Amniotic epithelial cell (primary cell): ENCODE data around the gene BBS12.
A peak's percentile ranks its signal among the peaks of the same experiment; 100 is the strongest.

Source experiments
- DNase-seq: peaks from one replicate; pipeline ENCODE4 v3.0.0-alpha.2; 2010; ENCODE audit warnings: low read depth

Gene BBS12

DNA sequence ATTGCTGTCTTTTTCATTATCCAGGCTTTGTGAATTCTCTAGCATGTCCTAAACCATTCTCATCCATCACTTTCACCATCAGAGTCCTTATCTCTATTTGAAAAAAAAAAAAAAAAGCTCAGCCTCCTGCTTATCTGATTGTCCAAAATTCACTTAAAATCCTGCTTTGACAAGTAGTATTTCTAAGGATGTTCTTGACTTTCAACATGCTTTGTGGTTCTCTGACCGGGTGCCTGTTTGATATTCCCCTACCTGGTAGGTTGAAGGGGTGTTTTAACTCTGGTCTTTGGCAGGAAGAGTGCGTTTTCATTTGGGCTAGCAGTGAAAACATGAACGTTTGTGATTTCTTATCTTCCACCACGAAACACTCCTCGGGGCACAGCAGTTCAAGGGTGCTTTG is 17.3 kb upstream of the BBS12 start:
- peak; percentile 53 for DNase-seq

DNA sequence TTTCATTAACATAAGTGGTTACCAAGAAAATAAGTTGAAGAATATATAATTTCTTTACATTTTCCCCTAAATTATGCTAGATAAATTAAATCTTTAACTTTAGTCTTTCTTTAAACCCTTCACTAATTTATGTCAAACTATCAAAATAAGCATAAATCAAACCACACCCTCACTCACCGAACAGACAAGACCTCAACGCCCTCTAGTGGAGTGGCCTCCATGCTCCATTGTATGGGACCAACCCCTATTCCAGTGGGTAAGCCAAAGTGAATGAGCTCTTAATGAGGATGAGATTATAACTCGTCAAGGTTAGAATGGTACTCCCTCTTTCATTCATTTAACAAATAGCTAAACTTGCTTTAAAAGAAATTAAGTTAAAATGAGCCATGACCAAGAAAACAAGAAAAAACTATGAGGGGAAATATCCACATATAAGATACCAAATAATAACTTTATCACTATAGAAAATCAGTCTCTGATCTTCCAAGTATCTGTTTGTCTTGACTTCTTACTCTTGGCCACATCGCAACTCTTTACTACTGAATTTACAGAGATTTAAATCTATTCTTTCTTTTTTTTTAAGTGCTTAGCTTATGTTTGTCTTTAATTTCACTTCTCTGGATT is 15.6 kb upstream of the BBS12 start:
- peak; percentile 65 for DNase-seq

DNA sequence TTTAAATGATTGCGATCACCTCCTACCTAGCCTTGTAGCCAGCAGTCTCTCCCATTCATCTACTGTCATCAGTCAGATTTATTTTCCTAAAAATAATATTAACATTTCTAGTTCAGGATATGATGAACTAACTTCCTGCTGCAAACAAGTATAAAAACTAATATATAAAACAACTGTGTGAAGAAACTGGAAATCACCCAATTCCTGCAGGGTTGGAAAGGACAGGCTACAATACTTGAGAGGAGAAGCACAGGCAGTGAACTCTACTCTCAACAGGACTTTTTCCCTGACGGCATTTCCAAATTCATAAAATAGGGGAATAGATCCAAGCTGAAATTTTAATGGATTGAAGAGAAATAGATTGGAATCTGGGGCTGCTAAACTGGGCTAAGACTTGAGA is 14.2 kb upstream of the BBS12 start:
- no peak for DNase-seq

DNA sequence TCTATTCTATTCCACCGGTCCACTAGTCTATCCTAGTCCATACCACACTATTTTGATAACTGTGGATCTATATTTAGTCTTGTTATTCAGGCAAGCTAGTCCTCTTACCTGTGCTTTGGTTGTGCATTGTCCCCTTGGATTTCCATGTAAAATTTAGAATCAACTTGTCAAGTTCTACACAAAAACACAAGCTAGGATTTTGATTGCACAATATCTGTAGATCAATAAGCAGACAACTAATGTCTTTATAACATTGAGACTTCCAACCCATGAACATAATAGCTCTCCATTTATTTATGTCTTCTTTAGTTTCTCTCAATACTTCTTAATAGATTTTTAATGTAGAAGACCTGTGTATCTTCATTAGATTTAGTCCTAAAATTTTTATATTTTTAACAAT is 10.2 kb upstream of the BBS12 start:
- no peak for DNase-seq

DNA sequence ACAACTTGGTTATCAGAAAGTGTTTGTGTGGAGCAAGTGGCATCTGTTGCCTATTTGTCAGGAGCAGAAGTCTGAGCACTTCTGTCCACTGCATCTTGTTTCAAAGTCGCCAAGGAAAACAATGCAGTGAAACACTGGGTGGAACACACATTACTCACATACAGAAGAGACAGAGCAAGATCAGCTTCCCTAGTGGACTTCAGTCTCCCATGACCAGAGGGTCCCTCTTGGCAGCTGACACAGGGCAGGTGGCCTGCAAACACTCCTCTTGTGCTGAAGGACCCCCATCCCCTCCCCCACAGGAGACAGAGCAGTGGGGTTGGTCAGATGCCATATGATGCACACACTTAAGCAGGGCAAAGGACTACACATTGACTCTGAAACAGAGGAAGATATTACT is 3.6 kb upstream of the BBS12 start:
- DNase-seq, result no peak

DNA sequence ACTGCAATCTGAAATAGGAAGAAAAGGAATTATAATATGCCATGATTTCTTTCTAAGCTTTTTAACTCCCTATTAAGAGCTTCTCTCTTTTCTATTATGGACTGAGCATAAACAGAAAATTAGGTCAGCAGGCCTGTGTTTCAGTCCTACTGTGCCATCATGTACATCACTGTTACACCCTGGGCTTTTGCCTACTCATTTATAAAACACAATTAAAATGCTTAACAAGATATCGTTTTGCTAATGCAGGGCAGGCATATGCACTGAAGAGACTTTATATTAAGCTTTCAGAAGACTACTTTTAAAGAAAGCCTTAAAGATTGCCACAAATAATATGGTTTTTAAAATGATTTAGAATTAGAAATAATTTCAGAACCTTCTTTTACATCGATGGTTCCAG is 828 bp upstream of the BBS12 start:
- no peak for DNase-seq

DNA sequence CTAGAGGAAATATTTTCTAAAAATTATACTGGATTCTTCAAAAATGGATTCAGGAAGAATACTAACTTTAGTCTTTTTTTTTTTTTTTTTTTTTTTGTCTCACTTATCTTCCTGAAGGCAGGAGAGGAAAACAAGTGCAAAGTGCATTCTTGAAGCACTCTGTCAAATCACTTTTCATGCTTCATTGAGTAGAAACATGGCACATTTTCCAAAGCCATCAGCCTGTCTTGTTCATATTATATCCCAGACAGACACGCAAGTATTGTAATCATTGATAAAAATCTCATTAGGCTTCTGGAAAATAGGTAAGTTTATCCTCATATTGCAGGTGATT is 1.2 kb downstream of the BBS12 start:
- no peak for DNase-seq

DNA sequence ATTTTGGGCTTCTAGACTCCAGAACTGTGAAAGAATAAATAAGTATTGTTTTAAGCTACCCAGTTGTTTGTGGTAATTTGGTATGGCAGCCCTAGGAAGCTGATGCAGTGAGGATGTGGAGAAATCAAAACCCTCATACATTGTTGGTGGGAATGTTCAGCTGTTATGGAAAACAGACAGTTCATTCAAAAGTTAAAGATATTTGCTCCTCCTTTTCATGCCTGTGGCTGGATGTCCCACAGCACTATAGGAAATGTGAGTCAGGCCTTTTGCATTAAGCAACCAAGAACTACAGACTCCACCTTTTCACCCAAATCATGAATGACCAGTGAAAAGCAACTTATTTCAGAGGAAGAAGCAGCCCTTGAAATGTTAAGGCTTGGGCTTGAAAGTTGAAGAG is 6.7 kb downstream of the BBS12 start:
- peak; percentile 94 for DNase-seq

DNA sequence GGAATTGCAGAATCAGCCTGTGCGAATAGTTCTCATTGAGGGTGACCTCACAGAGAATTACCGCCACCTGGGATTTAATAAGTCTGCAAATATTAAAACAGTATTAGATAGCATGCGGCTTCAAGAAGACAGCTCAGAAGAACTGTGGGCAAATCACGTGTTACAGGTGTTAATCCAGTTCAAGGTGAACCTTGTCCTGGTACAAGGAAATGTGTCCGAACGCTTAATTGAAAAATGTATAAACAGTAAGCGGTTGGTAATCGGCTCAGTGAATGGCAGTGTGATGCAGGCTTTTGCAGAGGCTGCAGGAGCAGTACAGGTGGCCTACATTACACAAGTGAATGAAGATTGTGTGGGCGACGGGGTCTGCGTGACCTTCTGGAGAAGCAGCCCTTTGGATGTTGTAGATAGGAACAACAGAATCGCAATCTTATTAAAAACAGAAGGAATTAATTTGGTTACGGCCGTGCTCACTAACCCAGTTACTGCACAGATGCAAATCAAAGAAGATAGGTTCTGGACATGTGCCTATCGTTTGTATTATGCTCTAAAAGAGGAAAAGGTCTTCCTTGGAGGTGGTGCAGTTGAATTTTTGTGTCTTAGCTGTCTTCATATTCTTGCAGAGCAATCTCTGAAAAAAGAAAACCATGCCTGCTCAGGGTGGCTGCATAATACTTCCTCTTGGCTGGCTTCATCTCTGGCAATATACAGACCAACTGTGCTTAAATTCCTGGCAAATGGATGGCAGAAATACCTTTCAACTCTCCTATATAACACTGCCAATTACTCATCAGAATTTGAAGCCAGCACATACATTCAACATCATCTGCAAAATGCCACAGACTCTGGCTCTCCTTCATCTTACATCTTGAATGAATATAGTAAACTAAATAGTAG is 10.7 kb downstream of the BBS12 start:
- no peak for DNase-seq

DNA sequence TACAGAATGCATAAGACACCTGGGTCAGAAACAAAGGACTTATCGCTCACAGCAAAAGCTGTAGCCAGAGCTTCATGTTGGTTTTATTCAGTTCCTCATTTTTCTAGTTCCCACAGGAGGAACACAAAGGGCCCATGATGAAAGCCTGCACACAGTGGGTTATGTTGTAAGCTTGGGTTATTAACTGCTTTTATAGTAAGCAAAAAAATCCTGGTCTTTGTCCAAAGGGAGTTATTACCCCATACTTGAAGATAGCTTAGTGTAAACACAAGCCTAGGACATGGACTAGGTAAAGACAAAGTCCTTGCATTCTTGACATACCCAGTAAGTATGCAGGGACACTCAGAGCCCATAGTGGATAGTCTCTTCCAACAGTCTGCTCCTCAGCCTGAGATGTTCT is 11.7 kb downstream of the BBS12 start:
- DNase-seq, result peak; percentile 98

DNA sequence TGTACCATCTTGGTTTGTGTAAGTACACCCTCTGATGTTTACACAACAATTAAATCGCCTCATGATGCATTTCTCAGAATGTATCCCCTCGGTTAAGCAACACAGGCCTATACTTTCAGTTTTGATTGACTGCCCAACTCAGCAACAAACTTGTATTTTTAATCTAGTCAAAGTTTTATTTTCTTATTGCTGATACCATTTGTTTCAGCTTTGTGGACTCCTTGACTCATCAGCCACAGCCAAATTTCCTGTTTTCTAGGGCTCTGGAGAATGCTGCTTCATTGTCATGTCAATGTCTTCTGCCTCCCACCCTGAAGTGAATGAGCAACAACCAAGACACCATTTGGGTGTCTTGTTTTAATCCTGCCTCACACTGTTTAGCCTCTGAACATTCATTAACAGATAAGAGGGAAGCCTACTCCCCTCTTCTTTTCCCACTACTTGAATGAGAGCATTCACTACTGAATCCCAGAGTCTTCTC is 14.0 kb downstream of the BBS12 start:
- DNase-seq, result peak; percentile 53

DNA sequence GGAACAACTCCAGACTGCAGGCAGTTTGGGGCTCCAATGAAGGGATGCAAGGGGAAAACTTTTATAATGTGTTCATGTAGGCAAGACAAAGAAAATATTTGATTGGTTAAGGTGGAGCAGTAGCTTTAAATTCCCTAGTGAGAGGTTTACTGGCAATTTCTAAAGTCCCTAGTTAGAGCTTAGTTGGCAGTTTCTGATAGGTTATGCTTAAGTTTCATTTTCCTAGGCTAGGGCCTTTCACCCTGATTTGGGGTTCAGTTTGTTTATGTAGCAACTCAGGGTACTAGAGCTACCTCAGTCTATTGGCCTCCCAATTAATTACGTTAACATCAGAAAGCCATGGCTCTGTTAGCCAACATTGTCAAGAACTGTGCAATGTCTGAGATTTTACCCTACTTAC is 14.6 kb downstream of the BBS12 start:
- no peak for DNase-seq

DNA sequence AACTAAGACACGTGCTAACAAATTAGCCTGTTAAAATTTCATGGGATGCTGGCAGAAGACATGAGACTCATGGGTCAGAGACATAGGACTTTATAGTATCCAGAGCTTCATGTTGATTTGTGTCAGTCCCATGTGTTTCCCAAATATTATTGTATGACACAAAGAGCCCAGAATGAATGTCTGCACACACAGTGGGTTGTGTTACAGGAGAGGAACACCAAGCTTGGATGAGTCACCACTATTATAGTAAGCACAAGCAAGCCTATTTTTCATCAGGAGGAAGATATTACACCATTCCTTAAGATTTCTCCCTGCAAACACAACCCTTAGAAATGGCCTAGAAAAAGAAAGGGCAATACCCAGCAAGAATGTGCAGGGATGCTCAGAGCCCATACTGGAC is 15.4 kb downstream of the BBS12 start:
- peak; percentile 91 for DNase-seq

DNA sequence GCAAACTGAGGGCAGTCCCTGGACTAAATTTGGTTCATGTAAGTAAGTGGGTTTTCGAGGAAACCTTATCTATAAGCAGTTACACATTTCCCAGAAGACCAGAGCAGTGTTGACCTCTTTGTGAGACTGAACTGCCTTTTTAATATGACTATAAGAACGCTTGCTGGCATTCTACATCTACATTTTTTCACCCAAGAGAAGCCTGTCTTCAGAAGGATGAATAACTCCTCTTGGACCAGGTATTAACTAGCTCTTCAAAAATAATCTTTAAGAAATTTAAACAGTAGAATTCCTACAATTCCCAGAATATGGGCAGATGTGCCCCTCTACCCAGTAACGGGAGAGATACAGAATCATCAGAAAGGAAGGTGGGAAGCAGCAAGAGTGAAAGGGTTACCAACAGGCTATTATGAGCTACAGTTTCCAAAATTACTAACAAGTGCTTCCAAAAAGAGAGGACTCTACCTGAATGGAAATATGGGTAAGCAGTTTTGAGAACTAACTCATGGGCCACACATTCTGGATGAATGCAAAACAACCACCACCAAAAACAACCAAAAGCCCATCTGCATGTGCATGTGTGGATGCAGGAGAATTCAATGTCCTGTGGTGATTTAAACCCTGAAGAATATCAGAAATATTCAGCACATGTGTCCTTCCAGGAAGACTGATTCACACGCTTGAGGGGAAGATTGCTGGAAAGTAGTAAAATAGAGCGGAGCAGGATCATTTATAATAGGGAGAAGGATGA is 17.4 kb downstream of the BBS12 start:
- no peak for DNase-seq

DNA sequence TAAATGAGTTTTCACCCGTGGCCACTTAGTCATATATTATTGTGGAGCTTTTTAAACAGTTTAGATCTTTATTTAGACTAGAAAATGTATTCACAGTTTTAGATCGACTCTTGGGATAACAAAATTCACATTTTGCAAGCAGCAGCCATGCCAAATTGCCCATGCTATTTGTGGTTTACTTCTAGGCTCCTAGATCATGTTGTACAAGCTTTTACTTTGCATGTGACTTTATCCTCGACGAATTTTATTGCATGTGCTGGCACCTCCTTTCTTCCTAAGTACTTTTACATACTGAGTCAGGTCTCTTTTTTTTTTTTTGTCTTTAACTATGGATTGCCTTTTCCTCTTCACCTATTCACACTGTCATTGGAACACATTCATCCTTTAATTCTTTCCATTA is 23.2 kb downstream of the BBS12 start:
- no peak for DNase-seq

DNA sequence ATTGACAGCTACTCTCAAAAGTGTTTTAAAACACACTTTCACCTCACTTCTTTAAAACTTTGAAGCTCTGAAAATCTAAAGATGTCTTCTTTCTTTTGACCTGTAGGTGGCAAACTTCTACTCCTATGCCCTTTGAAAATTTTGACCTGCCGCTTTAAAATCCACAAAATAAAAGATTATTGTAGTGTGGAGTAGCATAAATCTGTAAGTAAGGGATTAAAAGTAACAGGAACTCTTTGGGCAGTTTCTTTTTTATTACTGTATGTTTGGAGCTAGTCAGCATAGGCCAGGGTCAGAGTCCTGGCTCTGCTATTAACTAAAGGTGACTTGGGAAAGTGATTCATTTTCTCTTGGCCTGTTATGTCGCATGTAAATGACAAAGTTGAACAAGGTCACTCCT is 25.5 kb downstream of the BBS12 start:
- DNase-seq, result peak; percentile 55

DNA sequence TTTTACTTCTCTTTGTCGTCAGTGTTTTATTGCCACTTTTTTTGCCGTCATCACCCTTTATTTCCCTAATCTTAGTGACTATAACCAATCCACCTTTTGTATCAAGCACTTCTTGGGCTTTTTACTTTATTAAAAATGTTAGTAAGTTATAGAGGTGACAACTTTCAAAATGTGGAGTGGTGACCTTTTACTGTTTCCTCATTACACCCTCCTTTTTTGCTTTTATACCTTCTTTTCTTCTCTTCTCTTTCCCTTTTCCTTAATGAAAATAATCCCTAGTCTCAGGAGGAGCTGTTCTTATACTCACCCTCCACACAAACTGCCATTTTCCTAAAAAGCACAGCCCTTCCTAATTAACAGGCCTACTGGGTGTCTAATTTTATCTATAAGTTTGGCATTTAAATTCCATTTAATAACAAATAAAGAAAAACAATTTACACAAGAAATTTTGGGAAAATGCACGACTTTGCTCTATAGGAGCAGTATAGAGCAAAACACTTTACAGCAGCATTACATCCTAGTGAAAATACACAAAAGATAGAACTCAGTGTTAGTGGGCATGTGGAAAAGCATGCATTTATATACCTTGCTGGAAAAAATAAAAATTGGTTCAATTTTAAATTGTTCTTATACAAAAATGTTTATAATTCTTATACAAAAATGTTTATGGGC is 27.3 kb downstream of the BBS12 start:
- DNase-seq, result peak; percentile 15

DNA sequence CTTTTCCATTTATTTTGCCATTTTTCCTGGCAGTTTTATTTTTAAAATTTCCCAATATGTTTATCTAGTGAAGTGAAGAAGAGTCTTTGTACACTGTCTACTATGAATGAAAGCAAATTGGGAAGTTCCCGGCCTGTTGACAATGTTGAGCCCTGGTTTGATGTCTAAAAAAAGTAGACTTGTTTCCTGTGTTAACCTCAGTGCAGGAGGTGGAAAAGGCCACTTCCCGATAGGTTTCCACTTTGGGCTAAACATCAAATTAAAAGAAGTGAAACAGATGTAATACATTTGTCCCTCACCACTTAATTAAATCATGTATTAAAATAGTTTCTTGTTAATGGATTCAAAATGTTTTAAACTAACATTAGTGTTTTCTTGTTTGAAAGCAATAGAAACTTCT is 30.0 kb downstream of the BBS12 start:
- DNase-seq, result no peak

DNA sequence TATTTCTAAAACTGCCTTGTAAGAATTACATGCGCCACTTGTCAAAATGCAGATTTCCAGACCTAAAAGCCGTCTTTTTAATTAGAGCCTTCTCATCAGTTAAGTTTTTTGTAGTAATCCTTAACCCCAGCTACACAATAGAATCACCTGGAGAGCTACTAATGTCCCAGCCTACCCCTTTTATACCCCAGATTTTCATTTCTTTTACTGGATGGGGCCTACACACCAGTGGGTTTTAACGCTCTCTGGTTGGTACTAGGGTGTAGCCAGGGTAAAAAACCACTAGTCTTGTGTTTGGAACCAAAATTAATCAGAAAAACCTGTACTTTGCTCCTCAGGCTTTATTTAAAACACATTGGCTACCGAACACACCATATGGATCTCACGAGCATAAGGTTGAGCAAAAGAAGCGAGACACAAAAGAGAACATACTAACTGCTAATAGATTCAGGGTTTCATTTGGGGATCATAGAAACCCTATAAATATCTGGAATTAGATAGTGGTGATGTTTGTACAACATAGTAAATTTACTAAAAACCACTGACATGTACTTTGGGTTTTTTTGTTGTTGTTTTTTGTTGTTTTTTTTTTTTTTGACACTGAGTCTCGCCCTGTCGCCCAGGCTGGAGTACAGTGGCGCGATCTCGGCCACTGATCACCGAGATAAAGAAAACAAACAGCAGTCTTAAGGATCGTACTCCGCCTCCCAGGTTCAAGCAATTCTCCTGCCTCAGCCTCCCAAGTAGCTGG is 30.6 kb downstream of the BBS12 start:
- no peak for DNase-seq

DNA sequence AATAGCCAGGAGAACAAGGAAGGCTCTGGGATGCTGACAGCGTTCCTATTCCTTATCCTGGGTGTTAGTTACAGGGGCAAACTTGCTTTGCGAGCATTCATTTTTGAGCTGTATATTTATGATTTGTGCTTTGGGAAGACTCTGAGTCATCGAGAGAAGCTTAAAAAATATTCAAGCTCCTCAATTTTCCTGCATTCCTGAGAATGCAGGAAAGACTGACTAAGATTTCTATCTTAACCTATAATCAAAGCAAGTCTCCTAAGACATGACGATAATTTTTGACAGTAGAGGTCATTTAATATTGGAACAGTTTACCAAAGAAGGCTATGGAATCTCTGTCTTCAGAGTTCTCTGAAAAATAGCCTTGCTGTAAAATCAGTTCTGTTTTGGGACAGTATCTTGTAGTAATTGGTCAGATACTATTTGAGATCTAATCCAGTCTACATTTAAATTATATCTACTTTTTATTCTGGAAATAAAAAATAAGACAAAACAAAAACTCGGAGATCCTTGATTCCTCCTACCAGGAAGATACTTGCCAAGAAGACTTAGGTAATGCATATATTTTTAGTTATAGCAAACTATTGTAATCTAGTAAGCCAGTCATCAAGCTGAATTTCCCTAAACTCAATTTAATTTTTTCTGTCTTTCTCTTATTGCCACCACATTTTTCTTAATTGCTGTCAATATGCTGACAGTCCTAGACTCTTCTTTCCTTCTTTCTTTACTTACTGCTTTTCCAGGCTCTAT is 31.7 kb downstream of the BBS12 start:
- DNase-seq, result peak; percentile 52

DNA sequence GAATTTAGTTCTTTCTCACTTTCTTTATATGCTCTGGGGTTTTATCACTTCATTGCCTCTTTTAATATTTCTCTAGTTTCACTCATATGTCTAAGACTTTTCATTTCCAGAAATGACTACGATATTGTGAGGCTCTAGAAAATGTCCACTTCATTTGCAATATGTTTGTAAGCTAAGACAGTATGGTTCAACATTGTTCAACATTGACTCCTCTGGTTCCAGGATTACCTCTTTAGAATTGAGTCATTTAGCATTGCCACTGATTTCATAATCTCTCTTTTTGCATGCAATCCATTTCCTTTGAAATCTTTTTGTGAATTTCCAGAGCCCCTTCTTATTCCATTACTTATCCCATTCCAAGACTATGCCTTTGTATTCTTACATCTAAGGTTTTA is 32.3 kb downstream of the BBS12 start:
- peak; percentile 88 for DNase-seq
